GM18858 (cell line): ENCODE measurements around the gene EGFLAM.

Source experiments
- ATAC-seq: cut with Tn5 transposase; IDR thresholded peaks from one replicate; pipeline ENCODE4 v1.9.1; 2021; ENCODE audit not compliant: unreplicated experiment

The EGFLAM gene

DNA sequence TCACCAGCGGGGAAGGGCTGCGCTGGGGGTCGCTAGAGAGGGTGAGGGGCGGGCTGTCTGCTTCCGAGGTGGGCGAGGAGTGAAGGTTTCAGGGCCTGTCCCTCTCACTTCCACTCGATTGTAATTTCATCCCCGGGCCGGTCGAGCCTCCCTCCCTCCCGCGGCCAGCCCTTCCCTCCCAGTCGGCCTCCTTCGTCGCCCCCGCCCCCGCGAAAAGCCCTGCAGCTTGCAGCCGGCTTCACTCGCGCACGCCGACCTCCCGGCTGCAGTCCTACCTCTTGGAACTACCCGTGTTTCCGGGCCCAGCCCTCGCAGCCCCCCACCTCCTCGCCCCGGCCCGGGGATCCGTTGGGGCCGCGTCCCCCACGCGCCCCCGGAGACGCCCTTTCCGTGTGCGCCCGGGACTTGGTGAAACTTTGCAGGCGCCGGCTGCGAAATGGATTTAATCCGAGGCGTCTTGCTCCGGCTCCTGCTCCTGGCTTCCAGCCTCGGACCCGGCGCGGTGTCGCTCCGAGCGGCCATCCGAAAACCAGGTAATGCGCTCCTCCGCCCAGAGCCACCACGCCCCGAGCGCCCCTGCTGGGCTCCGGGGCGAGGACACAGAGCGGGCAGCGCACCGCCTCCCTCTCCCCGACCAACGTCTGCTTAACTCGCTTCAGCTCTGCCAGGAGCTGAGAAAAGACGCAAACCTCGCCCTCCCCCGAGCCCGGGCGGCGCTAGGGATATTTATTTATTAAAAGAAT, at the start of gene EGFLAM:
EGFLAM (plus strand) TSS at position 241 of the 743 bp plus-strand sequence; CDS start at position 437, 196 bp downstream.
- ATAC-seq = no peak

DNA sequence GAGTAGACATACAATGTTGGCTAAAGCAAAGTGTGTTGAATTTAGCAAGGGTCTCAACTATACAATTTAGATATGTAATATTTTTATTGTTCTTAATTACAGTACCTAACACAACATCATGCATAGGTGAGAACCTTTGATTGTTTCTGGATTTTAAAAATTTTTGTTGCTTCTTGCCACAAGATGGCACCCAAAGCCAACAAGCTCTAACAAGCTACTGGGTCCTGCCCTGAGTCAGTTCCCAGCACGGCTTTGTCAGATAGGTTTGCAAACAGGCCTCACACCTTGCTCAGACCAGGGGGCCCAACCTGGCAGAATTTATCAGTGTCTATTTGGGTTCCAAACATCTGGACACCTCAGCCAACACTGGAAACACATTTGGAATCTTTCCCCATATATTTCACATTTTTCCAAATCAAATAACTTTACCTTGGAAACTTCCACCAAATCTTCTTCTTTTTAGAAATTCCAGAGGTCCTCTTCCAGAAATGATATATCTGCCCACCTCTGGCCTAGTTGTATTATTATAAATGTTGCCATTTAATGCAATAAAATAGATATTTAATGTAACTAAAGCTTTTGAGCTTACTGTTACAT, 49.5 kb upstream of the EGFLAM start:
- no peak for ATAC-seq

DNA sequence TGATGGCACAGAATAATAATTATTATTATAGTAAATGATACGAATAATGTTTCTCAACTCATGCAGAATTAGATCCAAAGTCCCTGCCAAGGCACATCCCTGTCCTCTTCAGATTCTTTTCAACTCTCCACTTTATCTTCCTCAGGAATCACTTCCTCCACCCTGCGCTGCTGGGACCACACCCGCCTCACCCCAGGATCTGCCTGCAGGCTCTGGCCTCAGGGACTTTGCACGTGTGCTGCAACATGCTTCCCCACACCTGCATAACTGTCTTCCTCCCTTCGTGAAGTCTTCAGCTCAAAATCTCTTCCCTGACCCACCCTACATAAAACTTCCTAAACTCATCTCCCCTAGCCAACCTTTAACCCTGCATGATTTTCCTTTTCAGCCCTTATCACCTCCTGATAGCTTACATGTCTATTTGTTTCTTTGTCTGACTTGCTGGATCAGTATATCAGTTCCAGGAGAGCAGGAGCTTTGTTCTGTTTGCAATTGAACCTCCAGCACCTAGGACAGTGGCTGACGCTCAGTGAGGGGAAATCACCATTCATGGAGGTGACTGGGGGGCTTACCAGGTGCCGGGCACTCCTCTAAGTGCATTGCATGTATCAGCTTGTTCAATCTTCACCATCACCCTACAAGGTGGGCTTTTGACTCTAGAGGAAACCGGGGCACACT, 47.5 kb upstream of the EGFLAM start:
- no peak for ATAC-seq

DNA sequence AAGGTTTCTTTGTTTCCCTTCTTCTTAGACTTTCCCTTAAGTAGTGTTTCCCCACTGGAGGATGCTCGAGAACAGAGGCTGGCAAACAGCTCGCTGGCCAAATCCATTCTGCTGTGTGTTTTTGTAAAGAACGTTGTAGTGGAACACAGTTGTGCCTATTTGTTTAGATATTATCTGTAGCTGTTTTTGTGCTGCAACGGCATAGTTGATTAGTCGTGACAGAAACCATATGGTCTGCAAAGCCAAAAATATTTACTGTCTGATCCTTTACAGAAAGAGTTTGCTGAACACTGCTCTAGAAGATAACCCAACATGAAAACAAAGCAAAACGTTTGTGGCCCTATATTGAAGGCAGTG, 47.0 kb upstream of the EGFLAM start:
- ATAC-seq = no peak

DNA sequence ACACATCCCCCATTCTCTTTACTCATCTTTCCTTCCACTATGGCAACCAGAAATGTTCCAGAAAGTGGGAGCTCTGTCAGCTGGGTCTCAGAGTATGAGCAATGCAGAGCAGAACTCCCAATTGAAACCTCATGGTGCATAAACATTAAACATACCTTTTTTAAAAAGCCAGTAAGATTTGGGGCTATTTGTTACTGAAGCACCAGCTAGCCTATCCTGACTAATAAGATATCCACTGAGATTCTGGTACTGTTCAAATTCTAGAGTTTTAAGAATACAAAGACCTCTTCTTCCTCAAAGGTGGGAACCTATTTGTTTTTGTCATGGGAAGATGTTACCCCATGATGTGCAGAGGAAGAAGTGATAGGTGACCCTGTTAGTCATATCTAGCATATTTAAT, 46.1 kb upstream of the EGFLAM start:
- ATAC-seq = no peak

DNA sequence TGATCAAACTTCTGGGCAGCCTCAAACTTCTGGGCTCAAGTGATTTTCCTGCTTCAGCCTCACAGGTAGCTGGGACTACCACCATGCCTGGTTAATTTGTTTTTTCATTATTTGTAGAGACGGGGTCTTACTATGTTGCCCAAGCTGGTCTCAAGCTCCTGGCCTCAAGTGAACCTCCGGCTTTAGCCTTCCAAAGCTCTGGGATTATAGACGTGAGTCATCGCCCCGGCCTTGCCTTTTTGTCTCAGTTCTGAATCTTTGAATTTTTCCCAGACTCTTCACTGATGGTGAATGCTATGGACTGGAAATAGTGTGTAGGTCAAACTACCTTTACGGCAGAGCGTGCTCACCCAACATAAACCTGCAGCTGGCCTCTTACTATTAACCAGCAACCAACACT, 32.3 kb upstream of the EGFLAM start:
- no peak for ATAC-seq

DNA sequence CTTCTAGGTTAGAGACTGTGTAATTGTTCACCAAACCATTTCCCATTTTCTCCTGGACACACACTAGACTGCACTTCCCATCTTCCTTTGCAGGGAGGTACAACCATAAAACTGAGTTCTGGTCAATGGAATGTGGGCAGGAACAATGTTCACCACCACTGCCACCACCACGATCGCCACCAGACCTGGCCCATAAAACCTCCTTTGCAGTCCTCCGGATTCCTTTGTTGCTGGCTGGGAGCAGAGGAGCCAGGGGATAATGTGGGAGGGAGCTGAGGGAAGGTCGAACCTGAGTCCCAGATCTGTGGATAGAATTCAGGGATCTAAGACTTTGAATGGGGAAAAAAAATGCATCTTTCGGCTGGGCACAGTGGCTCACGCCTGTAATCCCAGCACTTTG, 29.4 kb upstream of the EGFLAM start:
- ATAC-seq = no peak

DNA sequence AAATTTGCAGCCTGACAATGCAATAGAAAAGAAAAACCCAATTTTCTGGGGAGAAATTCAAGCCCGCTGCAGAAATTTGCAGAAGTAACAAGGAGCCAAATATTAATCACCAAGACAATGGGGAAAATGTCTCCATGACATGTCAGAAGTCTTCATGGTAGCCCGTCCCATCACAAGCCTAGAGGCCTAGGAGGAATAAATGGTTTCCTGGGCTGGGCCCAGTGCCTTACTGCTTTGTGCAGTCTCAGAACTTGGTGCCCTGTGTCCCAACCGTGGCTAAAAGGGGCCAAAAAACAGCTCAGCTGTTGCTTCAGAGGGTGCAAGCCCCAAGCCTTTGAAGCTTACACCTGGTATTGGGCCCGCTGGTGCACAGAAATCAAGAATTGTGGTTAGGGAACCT, 23.6 kb upstream of the EGFLAM start:
- ATAC-seq = no peak

DNA sequence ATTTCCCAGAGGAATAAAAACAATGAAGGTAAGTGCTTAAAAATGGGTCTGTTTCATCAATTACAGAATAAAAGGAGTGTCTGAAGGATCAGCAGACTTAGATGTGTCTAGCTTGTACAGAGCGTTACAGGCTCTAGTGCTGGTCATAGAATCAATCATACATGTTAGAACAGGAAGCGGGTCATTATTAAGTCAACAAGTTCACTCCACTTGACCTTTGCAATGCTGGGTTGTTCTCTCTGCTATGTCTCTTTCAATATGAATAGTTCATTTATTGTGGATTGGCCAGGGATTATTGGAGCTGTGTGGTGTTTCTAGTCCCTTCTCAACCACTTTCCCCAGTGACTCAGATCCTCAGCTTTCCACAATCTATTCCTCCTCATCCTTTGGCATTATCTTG, 20.7 kb upstream of the EGFLAM start:
- no peak for ATAC-seq

DNA sequence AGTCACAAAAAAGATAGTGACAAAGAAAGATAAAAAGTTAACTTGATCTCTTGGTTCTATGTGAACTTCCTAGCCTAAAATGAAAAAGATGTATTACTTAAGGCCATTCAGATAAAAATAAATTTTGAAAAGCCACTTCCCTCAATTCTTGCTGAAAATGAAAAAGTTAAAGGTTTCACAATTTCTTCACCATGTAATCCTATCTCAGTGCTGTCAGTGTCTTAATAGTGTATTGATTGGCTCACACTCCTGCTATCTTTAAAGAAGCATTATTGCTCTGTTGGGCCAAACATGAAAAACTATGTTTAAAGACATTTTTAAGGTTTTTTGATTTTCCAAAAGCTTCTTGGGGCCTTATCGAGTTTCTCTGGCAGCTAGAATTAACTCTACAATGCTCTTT, 18.1 kb upstream of the EGFLAM start:
- no peak for ATAC-seq

DNA sequence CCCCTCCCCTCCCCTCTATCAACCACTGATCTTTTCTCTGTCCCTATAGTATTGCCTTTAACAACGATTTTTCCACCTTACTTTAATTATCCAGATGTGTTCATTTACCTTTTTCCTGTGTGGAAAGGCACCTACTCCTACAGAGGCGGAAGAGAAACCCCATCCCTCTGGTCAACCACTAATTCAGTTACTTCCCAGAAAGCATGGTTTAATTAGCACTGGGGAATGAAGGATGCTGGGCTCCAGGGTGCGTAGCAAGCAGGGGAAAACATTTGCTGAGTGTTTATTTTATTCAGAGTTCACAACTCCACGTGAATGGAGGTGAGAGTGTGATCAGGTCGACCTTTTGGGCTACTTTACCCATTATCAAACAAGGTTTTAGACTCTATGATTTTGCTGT, 16.7 kb upstream of the EGFLAM start:
- no peak for ATAC-seq

DNA sequence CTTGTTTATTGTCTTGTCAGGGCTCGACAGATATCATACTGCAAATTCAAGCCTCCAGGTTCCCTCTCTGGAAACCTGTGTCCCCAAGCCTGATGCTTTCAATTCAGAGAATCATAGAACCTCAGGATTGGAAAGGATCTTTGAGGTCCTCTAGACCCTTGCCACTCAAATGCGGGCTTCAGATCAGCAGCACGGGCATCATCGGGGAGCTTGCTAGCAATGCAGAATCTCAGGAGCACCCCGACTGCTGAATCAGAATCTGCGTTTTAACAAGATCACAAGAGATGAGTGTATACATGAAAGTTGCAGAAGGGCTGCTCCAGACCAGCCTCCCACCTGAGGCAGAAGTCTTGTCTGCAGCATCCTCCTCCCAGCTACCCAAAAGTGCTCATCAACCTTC, 13.1 kb upstream of the EGFLAM start:
- no peak for ATAC-seq

DNA sequence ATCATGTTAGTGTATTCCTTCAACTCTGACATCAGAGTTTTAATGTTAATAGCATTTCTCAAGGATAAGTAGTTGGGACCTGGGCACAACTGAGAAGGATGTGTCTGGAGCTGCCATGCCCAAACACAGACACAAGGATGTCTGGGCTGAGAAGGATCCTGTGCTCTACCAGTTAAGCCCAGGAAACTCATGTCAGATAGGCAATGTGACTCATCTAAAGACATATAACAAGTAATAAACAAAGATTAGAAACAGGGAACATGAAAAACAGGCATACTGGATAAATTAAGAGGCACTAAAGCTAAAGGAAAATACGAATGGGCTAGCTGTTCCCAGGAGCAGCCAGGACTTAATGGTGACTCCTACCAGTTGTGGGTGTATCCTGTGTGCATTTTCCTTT, 9.1 kb upstream of the EGFLAM start:
- ATAC-seq = no peak

DNA sequence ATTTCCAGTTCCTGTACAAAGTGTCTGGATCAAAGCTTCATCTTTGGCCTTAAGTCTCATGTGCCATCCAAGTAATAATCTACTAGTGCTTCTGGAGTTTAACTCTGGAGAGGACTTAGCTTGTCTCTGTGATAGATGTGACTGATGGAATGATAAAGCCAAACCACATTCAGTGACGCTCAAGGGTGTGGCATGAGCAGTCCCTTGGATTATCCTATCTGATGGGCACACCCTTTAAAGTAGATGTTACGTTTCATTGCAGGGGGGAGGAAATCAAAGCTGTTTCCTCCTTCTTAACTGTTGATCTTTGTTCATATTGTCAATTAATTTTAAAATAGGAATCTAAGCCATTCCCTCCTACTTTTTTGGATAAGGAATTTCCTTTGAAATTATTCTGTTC, 8.5 kb upstream of the EGFLAM start:
- ATAC-seq = no peak

DNA sequence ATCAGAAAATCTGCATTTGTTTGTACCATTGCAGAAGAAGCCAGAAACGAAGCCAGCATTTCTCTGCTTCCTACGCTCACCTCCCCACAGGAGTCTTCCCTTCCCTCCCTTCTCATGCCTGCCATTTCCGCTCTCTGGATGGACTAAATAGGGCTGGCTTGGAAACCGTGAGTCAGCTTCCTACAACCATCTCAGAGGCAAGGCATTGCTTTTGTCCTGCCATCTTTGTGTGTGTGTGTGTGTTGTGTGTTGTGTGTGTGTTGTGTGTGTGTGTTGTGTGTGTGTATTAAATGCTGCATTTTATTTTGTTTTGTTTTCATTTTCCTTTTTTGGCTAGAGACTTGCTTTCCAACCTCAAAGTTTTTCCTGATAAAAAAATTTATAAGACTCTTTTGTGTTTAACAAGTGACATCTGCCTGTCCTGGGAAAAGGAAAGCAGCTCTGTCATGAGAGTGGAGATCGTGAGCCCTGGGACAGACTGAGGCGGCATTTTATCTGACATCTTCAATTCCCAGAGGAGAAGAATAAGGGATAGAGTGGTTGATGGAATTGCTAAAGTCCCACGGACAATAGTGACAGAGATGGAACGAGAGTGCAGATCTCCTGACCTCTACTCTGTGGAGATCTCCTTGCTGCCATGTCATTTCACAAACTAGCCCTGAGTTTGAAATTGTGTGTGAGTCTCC, 7.5 kb upstream of the EGFLAM start:
- ATAC-seq = no peak

DNA sequence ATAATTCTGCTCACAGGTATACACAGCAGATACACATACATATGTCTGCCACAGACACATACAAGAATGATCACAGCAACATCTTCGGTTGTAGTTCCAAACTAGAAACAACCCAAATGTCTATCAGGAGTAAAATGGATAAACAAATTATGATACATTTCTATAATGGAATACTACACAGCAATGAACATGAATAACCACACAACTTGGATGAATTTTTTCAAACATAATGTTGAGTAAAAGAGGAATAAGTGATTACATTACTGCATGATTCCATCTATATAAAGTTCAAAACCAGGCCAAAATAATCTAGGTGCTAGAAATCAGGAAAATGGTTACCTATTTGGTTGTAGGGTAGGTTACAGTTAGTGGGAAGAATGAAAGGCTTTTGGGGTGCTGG, 4.6 kb upstream of the EGFLAM start:
- ATAC-seq = no peak

DNA sequence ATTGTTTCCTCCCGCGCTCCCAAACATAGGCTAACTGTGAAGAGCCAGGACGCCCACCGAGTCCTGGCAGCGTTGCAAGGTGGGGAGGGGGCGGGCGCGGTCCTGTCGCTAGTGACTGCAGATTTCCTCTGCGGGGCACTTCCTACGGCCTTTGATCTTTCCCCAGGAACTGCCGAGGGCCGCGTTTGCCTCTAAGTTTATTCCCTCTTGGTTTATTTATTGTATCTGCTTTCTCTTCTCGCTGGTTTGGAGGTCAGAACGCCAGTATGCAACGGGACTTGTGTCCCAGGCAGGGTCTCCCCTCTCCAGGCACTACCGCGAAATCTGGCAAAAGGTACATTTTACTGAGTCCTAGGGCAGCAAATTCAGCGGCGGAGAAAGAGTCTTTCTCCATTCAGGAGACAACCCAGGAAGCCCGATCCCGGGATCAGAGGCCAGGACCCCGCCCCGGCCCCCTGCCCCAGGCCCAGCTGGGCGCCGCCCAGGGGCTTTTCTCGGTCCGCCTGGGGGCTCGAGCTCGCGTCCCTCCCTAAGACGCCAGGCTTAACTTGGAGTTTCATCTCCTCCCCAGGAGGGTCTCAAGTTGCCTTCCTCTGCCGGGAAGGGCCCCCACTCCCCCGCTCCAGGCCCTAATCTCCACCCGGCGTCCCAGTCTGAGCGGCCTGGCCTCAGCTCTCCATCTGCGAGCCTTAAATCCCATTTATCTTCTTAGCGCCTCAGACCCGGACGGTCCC, 884 bp upstream of the EGFLAM start:
- ATAC-seq = no peak

DNA sequence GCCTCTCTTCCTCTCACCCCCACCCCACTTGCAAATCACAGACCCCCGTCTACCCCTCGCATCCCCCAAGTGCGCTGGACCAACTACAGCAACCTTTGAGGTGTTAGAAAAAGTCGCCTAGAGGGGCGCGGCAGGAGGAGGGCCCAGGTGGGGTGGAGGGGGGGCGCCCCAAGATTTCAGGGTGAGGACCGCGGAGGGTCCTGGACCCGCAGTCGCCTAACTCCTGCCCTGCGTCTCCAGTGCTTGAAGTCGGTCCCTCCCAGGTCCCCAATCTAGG, 379 bp upstream of the EGFLAM start:
- ATAC-seq = no peak

DNA sequence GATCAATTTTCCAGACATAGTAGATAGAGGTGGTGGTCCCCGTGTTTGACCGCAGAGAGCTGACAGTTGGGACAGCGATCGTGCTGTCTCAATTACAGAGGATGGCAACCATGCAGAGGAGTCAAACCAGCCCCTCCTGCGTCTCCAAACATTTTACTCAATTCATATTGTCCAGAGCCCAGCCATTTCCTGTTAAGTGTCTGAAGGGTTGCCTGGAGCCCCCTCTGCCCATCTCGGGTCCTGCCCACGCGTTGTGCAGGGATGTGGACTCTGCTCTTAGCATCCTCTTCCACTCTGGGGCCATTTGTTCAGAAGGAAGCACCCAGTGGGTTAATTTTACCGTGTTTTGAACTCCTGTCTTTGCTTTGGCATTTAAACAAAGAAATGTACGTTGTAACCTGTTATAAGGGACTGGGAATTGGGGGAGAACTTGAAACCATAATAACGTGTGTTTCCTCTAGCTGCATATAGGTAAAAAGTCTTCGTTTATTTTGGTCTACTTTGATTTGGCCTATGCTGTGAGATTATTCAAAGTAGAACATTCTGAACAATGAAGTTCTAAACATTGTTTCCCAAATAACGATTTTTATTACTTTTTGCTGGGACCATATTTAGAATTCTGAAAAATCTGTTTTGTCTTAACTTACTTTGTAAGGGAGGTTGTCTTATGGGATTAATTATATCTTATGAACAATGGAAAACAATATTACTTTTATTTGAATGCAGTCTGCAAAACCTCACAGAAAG, 876 bp downstream of the EGFLAM start:
- ATAC-seq = no peak

DNA sequence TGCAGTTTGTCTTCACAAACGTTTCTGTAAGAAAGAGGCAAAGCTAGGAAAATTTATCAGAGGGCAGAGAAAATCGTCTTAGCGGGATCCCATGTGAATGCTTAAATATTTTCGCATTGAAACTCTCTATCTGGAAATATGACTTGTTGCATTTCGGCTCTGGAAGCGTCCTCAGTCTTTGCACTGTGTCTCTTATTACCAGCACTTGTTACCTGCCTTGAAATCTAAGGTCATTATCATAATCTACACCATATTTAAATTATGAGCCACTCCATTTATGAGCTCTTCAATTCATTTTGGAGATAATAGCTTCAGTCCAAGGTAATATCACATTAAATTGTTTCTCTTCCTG, 1.4 kb downstream of the EGFLAM start:
- ATAC-seq = no peak

DNA sequence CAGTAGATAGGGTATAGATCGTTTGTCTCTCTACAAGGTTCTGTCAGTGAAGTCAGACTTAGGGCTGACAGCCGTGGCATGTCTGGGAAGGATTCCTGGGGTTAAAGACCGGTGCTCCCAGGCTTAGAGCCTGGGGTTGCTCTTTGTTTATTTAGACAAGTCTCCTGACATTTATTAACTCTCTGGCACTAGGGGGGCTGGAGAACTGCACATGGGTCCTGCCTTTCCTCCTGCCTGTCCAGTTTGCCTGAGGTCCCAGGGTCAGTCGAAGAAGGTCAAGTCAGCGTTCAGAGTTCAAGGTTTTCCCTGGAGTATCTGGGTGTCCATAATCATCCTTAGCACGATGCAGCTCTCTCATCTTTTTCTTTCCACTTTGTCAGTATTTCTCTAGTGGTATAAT, 5.6 kb downstream of the EGFLAM start:
- no peak for ATAC-seq
